GM23338 (cell line): Measurements from ENCODE around the gene OSBPL3. TPM values are rescaled to one million over a fixed set of nuclear protein-coding genes. Genes with fewer than 3 reads are reported as not detected.

Experiments
- ATAC-seq: fragments of 200-7000 bp; cut with Tn5 transposase; 3 replicates; pipeline ENCODE4 v1.9.1; 2020
- DNase-seq: peaks from one replicate; pipeline ENCODE4 v3.0.0-alpha.2; 2015; ENCODE audit warnings: low spot score
- H2AFZ ChIP-seq: fragments of 200-600 bp; sonication (generic); 2 replicates; pipeline ENCODE4 v1.8.0; 2016; ENCODE audit warnings: antibody characterized with exemption, mild to moderate bottlenecking, moderate library complexity
- H3F3A ChIP-seq: fragments of 200-600 bp; sonication (generic); replicated peaks from 2 replicates; pipeline ENCODE4 v1.8.0; 2017; ENCODE audit warnings: antibody characterized with exemption, mixed run types, low read depth
- H3K27ac ChIP-seq: fragments of 200-600 bp; sonication (generic); 2 replicates; pipeline ENCODE4 v1.6.1; 2016; ENCODE audit warnings: low read depth
- H3K27me3 ChIP-seq: fragments of 200-600 bp; sonication (generic); 2 replicates; pipeline ENCODE4 v1.8.0; 2016; ENCODE audit warnings: mild to moderate bottlenecking, mixed run types, moderate library complexity; ENCODE audit not compliant: insufficient read depth
- H3K36me3 ChIP-seq: fragments of 200-600 bp; sonication (generic); 2 replicates; pipeline ENCODE4 v1.8.0; 2016; ENCODE audit warnings: mild to moderate bottlenecking; ENCODE audit not compliant: insufficient read depth
- H3K4me1 ChIP-seq: fragments of 200-600 bp; sonication (generic); 2 replicates; pipeline ENCODE4 v1.8.0; 2016; ENCODE audit warnings: mild to moderate bottlenecking, moderate library complexity; ENCODE audit not compliant: insufficient read depth
- H3K4me2 ChIP-seq: fragments of 200-600 bp; sonication (generic); 2 replicates; pipeline ENCODE4 v1.7.1; 2017; ENCODE audit warnings: mixed run types
- H3K4me3 ChIP-seq: fragments of 200-600 bp; sonication (generic); 2 replicates; pipeline ENCODE4 v1.6.1; 2016; ENCODE audit warnings: mixed run types
- H3K79me2 ChIP-seq: fragments of 200-600 bp; sonication (generic); replicated peaks from 2 replicates; pipeline ENCODE4 v1.8.0; 2017; ENCODE audit warnings: mild to moderate bottlenecking; ENCODE audit not compliant: insufficient read depth
- H3K9me2 ChIP-seq: fragments of 200-600 bp; sonication (generic); 2 replicates; pipeline ENCODE4 v1.8.0; 2017; ENCODE audit not compliant: insufficient read depth
- H4K20me1 ChIP-seq: fragments of 200-600 bp; sonication (generic); replicated peaks from 2 replicates; pipeline ENCODE4 v1.8.0; 2017; ENCODE audit warnings: mild to moderate bottlenecking; ENCODE audit not compliant: insufficient read depth
- H3K27ac Mint-ChIP-seq: 2 replicates; pipeline ENCODE4 v1.8.0; 2020; ENCODE audit warnings: inconsistent platforms, mild to moderate bottlenecking, moderate library complexity, mixed read lengths
- H3K27me3 Mint-ChIP-seq: 3 replicates; pipeline ENCODE4 v1.8.0; 2022; ENCODE audit warnings: low read depth, mild to moderate bottlenecking, moderate library complexity, mixed read lengths, inconsistent platforms; ENCODE audit not compliant: insufficient read depth, poor library complexity
- H3K36me3 Mint-ChIP-seq: 3 replicates; pipeline ENCODE4 v1.8.0; 2021; ENCODE audit warnings: low read depth, mild to moderate bottlenecking, inconsistent platforms, moderate library complexity, mixed read lengths
- H3K4me1 Mint-ChIP-seq: 3 replicates; pipeline ENCODE4 v1.8.0; 2020; ENCODE audit warnings: mild to moderate bottlenecking, inconsistent platforms, mixed read lengths
- H3K4me3 Mint-ChIP-seq: 3 replicates; pipeline ENCODE4 v1.8.0; 2021; ENCODE audit warnings: moderate library complexity, mild to moderate bottlenecking, inconsistent platforms, mixed read lengths
- H3K9me3 Mint-ChIP-seq: 3 replicates; pipeline ENCODE4 v1.8.0; 2020; ENCODE audit warnings: moderate library complexity, mild to moderate bottlenecking, inconsistent platforms, mixed read lengths
- EZH2 ChIP-seq: fragments of 200-600 bp; sonication (generic); IDR thresholded peaks from one replicate; pipeline ENCODE4 v1.8.0; 2017; ENCODE audit warnings: antibody characterized with exemption, mild to moderate bottlenecking, low read depth; ENCODE audit not compliant: unreplicated experiment
- JUNB ChIP-seq: IDR thresholded peaks from one replicate; pipeline ENCODE4 v1.6.1; 2016; ENCODE audit warnings: antibody characterized with exemption; ENCODE audit not compliant: unreplicated experiment
- STAT1 ChIP-seq: IDR thresholded peaks from one replicate; pipeline ENCODE4 v1.6.1; 2016; ENCODE audit warnings: antibody characterized with exemption; ENCODE audit not compliant: unreplicated experiment
- ZNF462 ChIP-seq: fragments of 250-450 bp; sonication (Bioruptor Pico); IDR thresholded peaks from 2 replicates; pipeline ENCODE4 v1.5.0; 2020; ENCODE audit warnings: mild to moderate bottlenecking, moderate library complexity
- polyA plus RNA-seq: library from polyadenylated mRNA; unstranded; fragments of >200 nt; fragmentation: Nextera tagmentation; extraction: Ambion mirVana; gene quantifications from 2 replicates; pipeline ENCODE4 v1.2.1, GENCODE V29; 2016
- total RNA-seq: library from RNA; depleted of rRNA; stranded (reverse); fragments of >200 nt; shearing (Covaris generic); gene quantifications from 2 replicates; pipeline ENCODE4 v1.2.3, GENCODE V29; 2014
- TF ChIP-seq, protein P1 (sequence below), 2 experiments: fragments of 200-600 bp in 1 of 2; sonication (generic) in 1 of 2; conservative IDR thresholded peaks; 2 replicates each; pipeline versions ENCODE4 v1.5.1 to v1.6.1; 2016 to 2017; ENCODE audit warnings: antibody characterized with exemption in 2 of 2, low read depth in 2 of 2, mild to moderate bottlenecking in 2 of 2, moderate library complexity in 1 of 2
- TF ChIP-seq, protein P2 (sequence below): IDR thresholded peaks from 2 replicates; pipeline ENCODE4 v1.6.1; 2016; ENCODE audit warnings: antibody characterized with exemption

OSBPL3 gene
- total and polyA plus RNA-seq, 2 experiments from 2014 or later = 7.2 to 15.7 TPM

GRCh38 chr7:24763303-24763901 lies 216.6 kb downstream of the OSBPL3 start:
- Histone ChIP-seq H3K4me3 (no peak overlapping the region), H4K20me1 (no peaks in the 10 kb centered on the region), H3K4me2 (no peak overlapping the region), H3K27ac (no peak overlapping the region), H3K9me2 (no peaks in the 10 kb centered on the region), H3K79me2 (no peaks in the 10 kb centered on the region), H3K27me3 (peaks cover 14% of the 10 kb centered on the region), H3K4me1 (peaks cover 3% of the 10 kb centered on the region; the same call in 1 of the 2 replicates), H3K36me3 (no peaks in the 10 kb centered on the region), H2AFZ (no peak overlapping the region), H3F3A (no peaks in the 10 kb centered on the region)
- ATAC-seq = no peak
- Mint-ChIP-seq H3K9me3 (no peaks in the 10 kb centered on the region), H3K4me1 (peaks cover 12% of the 10 kb centered on the region), H3K27me3 (peaks cover 5% of the 10 kb centered on the region), H3K27ac (no peak overlapping the region), H3K4me3 (no peak overlapping the region), H3K36me3 (no peaks in the 10 kb centered on the region)
- DNase-seq = no peak
- TF ChIP-seq ZNF462 (CRISPR knock-in tag) (no peak), JUNB (no peak), STAT1 (no peak), EZH2 (no peak)
- TF ChIP-seq, protein P1, sequence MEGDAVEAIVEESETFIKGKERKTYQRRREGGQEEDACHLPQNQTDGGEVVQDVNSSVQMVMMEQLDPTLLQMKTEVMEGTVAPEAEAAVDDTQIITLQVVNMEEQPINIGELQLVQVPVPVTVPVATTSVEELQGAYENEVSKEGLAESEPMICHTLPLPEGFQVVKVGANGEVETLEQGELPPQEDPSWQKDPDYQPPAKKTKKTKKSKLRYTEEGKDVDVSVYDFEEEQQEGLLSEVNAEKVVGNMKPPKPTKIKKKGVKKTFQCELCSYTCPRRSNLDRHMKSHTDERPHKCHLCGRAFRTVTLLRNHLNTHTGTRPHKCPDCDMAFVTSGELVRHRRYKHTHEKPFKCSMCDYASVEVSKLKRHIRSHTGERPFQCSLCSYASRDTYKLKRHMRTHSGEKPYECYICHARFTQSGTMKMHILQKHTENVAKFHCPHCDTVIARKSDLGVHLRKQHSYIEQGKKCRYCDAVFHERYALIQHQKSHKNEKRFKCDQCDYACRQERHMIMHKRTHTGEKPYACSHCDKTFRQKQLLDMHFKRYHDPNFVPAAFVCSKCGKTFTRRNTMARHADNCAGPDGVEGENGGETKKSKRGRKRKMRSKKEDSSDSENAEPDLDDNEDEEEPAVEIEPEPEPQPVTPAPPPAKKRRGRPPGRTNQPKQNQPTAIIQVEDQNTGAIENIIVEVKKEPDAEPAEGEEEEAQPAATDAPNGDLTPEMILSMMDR (conservative IDR thresholded peaks at IDR 0.05; ENCODE audit: low read depth in 2 of 2) = no peak
- TF ChIP-seq, protein P2, sequence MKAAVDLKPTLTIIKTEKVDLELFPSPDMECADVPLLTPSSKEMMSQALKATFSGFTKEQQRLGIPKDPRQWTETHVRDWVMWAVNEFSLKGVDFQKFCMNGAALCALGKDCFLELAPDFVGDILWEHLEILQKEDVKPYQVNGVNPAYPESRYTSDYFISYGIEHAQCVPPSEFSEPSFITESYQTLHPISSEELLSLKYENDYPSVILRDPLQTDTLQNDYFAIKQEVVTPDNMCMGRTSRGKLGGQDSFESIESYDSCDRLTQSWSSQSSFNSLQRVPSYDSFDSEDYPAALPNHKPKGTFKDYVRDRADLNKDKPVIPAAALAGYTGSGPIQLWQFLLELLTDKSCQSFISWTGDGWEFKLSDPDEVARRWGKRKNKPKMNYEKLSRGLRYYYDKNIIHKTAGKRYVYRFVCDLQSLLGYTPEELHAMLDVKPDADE = no peak
